Parathyroid adenoma (tissue), 2 donors: ENCODE results near the gene TSPAN5.

Source experiments
- H2AFZ ChIP-seq: fragments of 300-600 bp; sonication (generic); one replicate; pipeline ENCODE4 v1.7.0; 2017; ENCODE audit warnings: antibody characterized with exemption, mild to moderate bottlenecking
- H3K27ac ChIP-seq: fragments of 300-600 bp; sonication (generic); one replicate; pipeline ENCODE4 v1.7.0; 2017
- H3K27me3 ChIP-seq: fragments of 300-600 bp; sonication (generic); one replicate; pipeline ENCODE4 v1.7.0; 2017; ENCODE audit warnings: low read length; ENCODE audit not compliant: control insufficient read depth, insufficient read depth
- H3K36me3 ChIP-seq: fragments of 300-600 bp; sonication (generic); one replicate; pipeline ENCODE4 v1.7.0; 2017; ENCODE audit warnings: low read length; ENCODE audit not compliant: control insufficient read depth, insufficient read depth
- H3K4me1 ChIP-seq: fragments of 300-600 bp; sonication (generic); one replicate; pipeline ENCODE4 v1.7.0; 2017; ENCODE audit warnings: control low read depth
- H3K4me2 ChIP-seq: fragments of 300-600 bp; sonication (generic); one replicate; pipeline ENCODE4 v1.7.0; 2017; ENCODE audit warnings: low read length
- H3K4me3 ChIP-seq: fragments of 300-600 bp; sonication (generic); one replicate; pipeline ENCODE4 v1.7.0; 2017; ENCODE audit warnings: low read depth, low read length
- H3K79me2 ChIP-seq: fragments of 300-600 bp; sonication (generic); one replicate; pipeline ENCODE4 v1.7.0; 2017; ENCODE audit warnings: control low read depth
- H3K9ac ChIP-seq: fragments of 300-600 bp; sonication (generic); one replicate; pipeline ENCODE4 v1.7.0; 2017; ENCODE audit warnings: mild to moderate bottlenecking
- H3K9me3 ChIP-seq: fragments of 300-600 bp; sonication (generic); one replicate; pipeline ENCODE4 v1.7.0; 2017; ENCODE audit warnings: low read length; ENCODE audit not compliant: control insufficient read depth
- TF ChIP-seq, protein P1 (sequence below): fragments of 300-600 bp; sonication (generic); IDR thresholded peaks from one replicate; pipeline ENCODE4 v1.7.0; 2017; ENCODE audit warnings: antibody characterized with exemption, mild to moderate bottlenecking
- donor health status: primary hyperparathyroidism.

TSPAN5 gene

GRCh38 chr4:98626350-98626749, 32.1 kb downstream of the TSPAN5 start:
- Histone ChIP-seq H3K4me3 (no peak overlapping the region), H2AFZ (no peak overlapping the region), H3K9ac (no peak overlapping the region), H3K27me3 (no peaks in the 10 kb centered on the region), H3K36me3 (no peaks in the 10 kb centered on the region), H3K4me2 (no peak overlapping the region), H3K27ac (no peak overlapping the region), H3K9me3 (no peaks in the 10 kb centered on the region), H3K4me1 (no peaks in the 10 kb centered on the region), H3K79me2 (peaks cover 2% of the 10 kb centered on the region)
- TF ChIP-seq, protein P1, sequence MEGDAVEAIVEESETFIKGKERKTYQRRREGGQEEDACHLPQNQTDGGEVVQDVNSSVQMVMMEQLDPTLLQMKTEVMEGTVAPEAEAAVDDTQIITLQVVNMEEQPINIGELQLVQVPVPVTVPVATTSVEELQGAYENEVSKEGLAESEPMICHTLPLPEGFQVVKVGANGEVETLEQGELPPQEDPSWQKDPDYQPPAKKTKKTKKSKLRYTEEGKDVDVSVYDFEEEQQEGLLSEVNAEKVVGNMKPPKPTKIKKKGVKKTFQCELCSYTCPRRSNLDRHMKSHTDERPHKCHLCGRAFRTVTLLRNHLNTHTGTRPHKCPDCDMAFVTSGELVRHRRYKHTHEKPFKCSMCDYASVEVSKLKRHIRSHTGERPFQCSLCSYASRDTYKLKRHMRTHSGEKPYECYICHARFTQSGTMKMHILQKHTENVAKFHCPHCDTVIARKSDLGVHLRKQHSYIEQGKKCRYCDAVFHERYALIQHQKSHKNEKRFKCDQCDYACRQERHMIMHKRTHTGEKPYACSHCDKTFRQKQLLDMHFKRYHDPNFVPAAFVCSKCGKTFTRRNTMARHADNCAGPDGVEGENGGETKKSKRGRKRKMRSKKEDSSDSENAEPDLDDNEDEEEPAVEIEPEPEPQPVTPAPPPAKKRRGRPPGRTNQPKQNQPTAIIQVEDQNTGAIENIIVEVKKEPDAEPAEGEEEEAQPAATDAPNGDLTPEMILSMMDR = no peak

DNA sequence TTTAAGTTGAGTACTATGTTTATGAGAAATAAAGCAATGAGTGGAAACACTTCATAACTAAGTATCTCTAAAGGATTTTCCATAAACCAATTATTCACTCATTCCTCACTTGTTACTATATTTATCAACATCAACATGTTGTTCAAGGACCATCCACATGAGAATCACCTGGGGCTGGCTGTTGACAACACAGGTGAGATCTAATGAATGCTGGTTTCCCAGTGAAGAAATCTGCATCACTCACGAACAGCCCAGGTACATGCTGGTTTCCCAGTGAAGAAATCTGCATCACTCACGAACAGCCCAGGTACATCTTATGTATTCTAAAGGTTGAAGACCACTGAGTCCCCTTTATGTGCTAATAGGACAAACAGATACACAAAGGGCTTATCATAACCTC, 32.5 kb downstream of the TSPAN5 start:
- H3K4me2 ChIP-seq = no peak overlapping the region
- no peak overlapping the region for H3K27ac ChIP-seq
- no peak overlapping the region for H2AFZ ChIP-seq
- H3K4me3 ChIP-seq = no peak overlapping the region
- H3K4me1 ChIP-seq = no peaks in the 10 kb centered on the region
- peaks cover 2% of the 10 kb centered on the region for H3K79me2 ChIP-seq
- H3K36me3 ChIP-seq = no peaks in the 10 kb centered on the region
- TF ChIP-seq, protein P1 = no peak
- H3K27me3 ChIP-seq = no peaks in the 10 kb centered on the region
- H3K9me3 ChIP-seq = no peaks in the 10 kb centered on the region
- H3K9ac ChIP-seq = no peak overlapping the region

GRCh38 chr4:98625399-98625798, 33.0 kb downstream of the TSPAN5 start:
- Histone ChIP-seq H3K9ac (no peak overlapping the region), H2AFZ (no peak overlapping the region), H3K36me3 (no peaks in the 10 kb centered on the region), H3K27ac (no peak overlapping the region), H3K9me3 (no peaks in the 10 kb centered on the region), H3K4me2 (no peak overlapping the region), H3K4me3 (no peak overlapping the region), H3K27me3 (no peaks in the 10 kb centered on the region), H3K4me1 (no peaks in the 10 kb centered on the region), H3K79me2 (peaks cover 2% of the 10 kb centered on the region)
- TF ChIP-seq, protein P1 = no peak

- Histone ChIP-seq H3K4me2 (no peak overlapping the region), H3K4me3 (no peak overlapping the region), H3K79me2 (peaks cover 2% of the 10 kb centered on the region), H2AFZ (no peak overlapping the region), H3K27me3 (no peaks in the 10 kb centered on the region), H3K9ac (no peak overlapping the region), H3K9me3 (no peaks in the 10 kb centered on the region), H3K36me3 (no peaks in the 10 kb centered on the region), H3K4me1 (no peaks in the 10 kb centered on the region), H3K27ac (no peak overlapping the region)
- TF ChIP-seq, protein P1 = no peak
Measured at GRCh38 chr4:98624642-98625041, 33.8 kb downstream of the TSPAN5 start.

GRCh38 chr4:98624144-98624543, 34.3 kb downstream of the TSPAN5 start:
- H3K9ac ChIP-seq = no peak overlapping the region
- peaks cover 2% of the 10 kb centered on the region for H3K79me2 ChIP-seq
- no peaks in the 10 kb centered on the region for H3K4me1 ChIP-seq
- H3K4me3 ChIP-seq = no peak overlapping the region
- TF ChIP-seq, protein P1 = no peak
- no peak overlapping the region for H3K27ac ChIP-seq
- H3K9me3 ChIP-seq = no peaks in the 10 kb centered on the region
- H3K27me3 ChIP-seq = no peaks in the 10 kb centered on the region
- H3K4me2 ChIP-seq = no peak overlapping the region
- no peaks in the 10 kb centered on the region for H3K36me3 ChIP-seq
- H2AFZ ChIP-seq = no peak overlapping the region
